KMS-11 (cell line): ENCODE data around the gene OSBPL10.

Experiments used
- H2AFZ ChIP-seq: fragments of 200-600 bp; sonication (generic); 2 replicates; pipeline ENCODE4 v1.6.1; 2016; ENCODE audit warnings: antibody characterized with exemption, mixed run types, low read depth
- H3K27ac ChIP-seq: fragments of 200-600 bp; sonication (generic); 2 replicates; pipeline ENCODE4 v1.6.1; 2016; ENCODE audit warnings: mild to moderate bottlenecking, mixed run types
- H3K27me3 ChIP-seq: fragments of 200-600 bp; sonication (generic); 2 replicates; pipeline ENCODE4 v1.6.1; 2017; ENCODE audit warnings: mild to moderate bottlenecking, low read depth, mixed run types, moderate library complexity; ENCODE audit not compliant: insufficient read depth
- H3K36me3 ChIP-seq: fragments of 200-600 bp; sonication (generic); 2 replicates; pipeline ENCODE4 v1.6.1; 2017; ENCODE audit warnings: mild to moderate bottlenecking, mixed run types; ENCODE audit not compliant: insufficient read depth
- H3K4me1 ChIP-seq: fragments of 200-600 bp; sonication (generic); 2 replicates; pipeline ENCODE4 v1.6.1; 2016; ENCODE audit warnings: mild to moderate bottlenecking, low read depth, mixed run types; ENCODE audit not compliant: poor library complexity, severe bottlenecking
- H3K4me2 ChIP-seq: fragments of 200-600 bp; sonication (generic); 2 replicates; pipeline ENCODE4 v1.7.0; 2016; ENCODE audit warnings: mild to moderate bottlenecking, mixed run types
- H3K4me3 ChIP-seq: fragments of 200-600 bp; sonication (generic); IDR thresholded peaks from 2 replicates; pipeline ENCODE4 v1.6.1; 2017; ENCODE audit warnings: low read depth, low read length, mixed read lengths; ENCODE audit not compliant: insufficient read depth
- H3K79me2 ChIP-seq: fragments of 200-600 bp; sonication (generic); 2 replicates; pipeline ENCODE4 v1.6.1; 2016; ENCODE audit warnings: low read depth, mixed run types; ENCODE audit not compliant: insufficient read depth
- H3K9ac ChIP-seq: fragments of 200-600 bp; sonication (generic); 2 replicates; pipeline ENCODE4 v1.6.1; 2016; ENCODE audit warnings: mild to moderate bottlenecking, mixed run types
- H4K20me1 ChIP-seq: fragments of 200-600 bp; sonication (generic); 2 replicates; pipeline ENCODE4 v1.6.1; 2016; ENCODE audit warnings: mild to moderate bottlenecking, mixed run types; ENCODE audit not compliant: insufficient read depth
- CTCF ChIP-seq: fragments of 200-600 bp; sonication (generic); conservative IDR thresholded peaks from 2 replicates; pipeline ENCODE4 v1.6.1; 2017; ENCODE audit warnings: low read depth, mild to moderate bottlenecking, antibody characterized with exemption, low read length, moderate library complexity, mixed read lengths

OSBPL10 gene

GRCh38 chr3:31639828-31640227 lies 341.2 kb downstream of the OSBPL10 start:
- H3K36me3 ChIP-seq: no peaks in the 10 kb centered on the region
- H3K9ac ChIP-seq: no peak overlapping the region
- H3K4me3 ChIP-seq: no peak overlapping the region
- no peak for TF ChIP-seq CTCF
- H4K20me1 ChIP-seq: no peaks in the 10 kb centered on the region
- H3K27ac ChIP-seq: no peak overlapping the region
- no peak overlapping the region for H3K4me2 ChIP-seq
- H3K27me3 ChIP-seq: no peaks in the 10 kb centered on the region
- H2AFZ ChIP-seq: no peak overlapping the region
- H3K79me2 ChIP-seq: no peaks in the 10 kb centered on the region
- no peaks in the 10 kb centered on the region for H3K4me1 ChIP-seq

GRCh38 chr3:31636694-31637442 lies 344.2 kb downstream of the OSBPL10 start:
- no peak for TF ChIP-seq CTCF
- Histone ChIP-seq H2AFZ (no peak overlapping the region), H3K27ac (no peak overlapping the region), H3K27me3 (no peaks in the 10 kb centered on the region), H4K20me1 (no peaks in the 10 kb centered on the region), H3K4me1 (no peaks in the 10 kb centered on the region), H3K9ac (no peak overlapping the region), H3K4me2 (no peak overlapping the region), H3K4me3 (no peak overlapping the region), H3K36me3 (no peaks in the 10 kb centered on the region), H3K79me2 (no peaks in the 10 kb centered on the region)

- H3K4me2 ChIP-seq: no peak overlapping the region
- no peak overlapping the region for H3K4me3 ChIP-seq
- no peaks in the 10 kb centered on the region for H3K4me1 ChIP-seq
- no peak overlapping the region for H2AFZ ChIP-seq
- H3K27ac ChIP-seq: no peak overlapping the region
- H3K79me2 ChIP-seq: no peaks in the 10 kb centered on the region
- no peak for TF ChIP-seq CTCF
- no peaks in the 10 kb centered on the region for H4K20me1 ChIP-seq
- H3K9ac ChIP-seq: no peak overlapping the region
- no peaks in the 10 kb centered on the region for H3K27me3 ChIP-seq
- no peaks in the 10 kb centered on the region for H3K36me3 ChIP-seq
Observed at GRCh38 chr3:31636049-31636448, 345.0 kb downstream of the OSBPL10 start.

DNA sequence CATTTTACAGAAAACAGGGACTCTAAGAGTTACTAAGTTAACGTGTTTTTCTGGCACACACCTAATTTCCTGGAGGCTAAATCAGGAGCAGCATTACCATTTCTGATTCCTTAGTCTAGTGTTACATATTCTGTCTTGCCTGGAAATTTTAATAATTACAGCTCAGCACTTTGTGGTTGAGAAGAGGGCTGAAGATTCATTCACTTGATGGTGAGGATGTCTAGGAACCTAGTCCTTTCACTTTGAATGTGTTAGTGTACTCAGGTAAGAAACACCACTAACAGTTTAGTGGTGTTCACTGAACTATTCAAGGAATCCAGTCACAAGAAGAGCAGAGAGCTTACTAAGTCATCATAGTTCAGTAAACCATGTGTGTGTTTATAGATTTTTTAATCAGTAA lies 345.5 kb downstream of the OSBPL10 start:
- Histone ChIP-seq H3K27me3 (no peaks in the 10 kb centered on the region), H2AFZ (no peak overlapping the region), H3K4me1 (no peaks in the 10 kb centered on the region), H3K36me3 (no peaks in the 10 kb centered on the region), H3K79me2 (no peaks in the 10 kb centered on the region), H3K4me2 (no peak overlapping the region), H3K9ac (no peak overlapping the region), H4K20me1 (no peaks in the 10 kb centered on the region), H3K27ac (no peak overlapping the region), H3K4me3 (no peak overlapping the region)
- no peak for TF ChIP-seq CTCF
